CD4-positive, CD25-positive, alpha-beta regulatory T cell (primary cell): ENCODE data around the gene C1orf122. TPM values are rescaled to one million over a fixed set of nuclear protein-coding genes. Genes with fewer than 3 reads are reported as not detected.

ENCODE experiments used
- ATAC-seq, 2 donors: fragments of 150-1000 bp; cut with Tn5 transposase; one replicate each; pipeline ENCODE4 v1.10.0; 2021; ENCODE audit warnings: low read depth in 2 of 2, moderate number of reproducible peaks in 2 of 2, moderate library complexity in 1 of 2
- DNase-seq, 3 donors: peaks; one replicate each; pipeline versions ENCODE4 v3.0.0 to v3.0.0-alpha.2; 2012 to 2022; ENCODE audit warnings: mixed read lengths in 1 of 3
- H3K27ac ChIP-seq: one replicate; pipeline ENCODE4 v1.7.0; 2013; ENCODE audit warnings: mild to moderate bottlenecking, low read length; ENCODE audit not compliant: insufficient read depth, poor library complexity, severe bottlenecking
- H3K27me3 ChIP-seq: one replicate; pipeline ENCODE4 v1.7.0; 2013; ENCODE audit warnings: low read length; ENCODE audit not compliant: control insufficient read depth, insufficient read depth
- H3K36me3 ChIP-seq: one replicate; pipeline ENCODE4 v1.7.0; 2013; ENCODE audit warnings: mild to moderate bottlenecking, low read length, moderate library complexity; ENCODE audit not compliant: control insufficient read depth, insufficient read depth
- H3K4me1 ChIP-seq: 2 replicates; pipeline ENCODE4 v1.7.0; 2013; ENCODE audit warnings: mild to moderate bottlenecking, low read length; ENCODE audit not compliant: insufficient read depth, control insufficient read depth, poor library complexity, severe bottlenecking
- H3K4me3 ChIP-seq: one replicate; pipeline ENCODE4 v1.7.0; 2013; ENCODE audit warnings: low read depth, mild to moderate bottlenecking, low read length, moderate library complexity
- H3K9me3 ChIP-seq, 2 experiments: 1 replicate in 1 of 2; 2 replicates in 1 of 2; pipeline ENCODE4 v1.7.0; 2013; ENCODE audit warnings: low read length in 2 of 2, mild to moderate bottlenecking in 1 of 2, moderate library complexity in 1 of 2; ENCODE audit not compliant: control insufficient read depth in 2 of 2
- H3K27ac Mint-ChIP-seq, 3 donors: one replicate each; pipeline ENCODE4 v1.8.0; 2020 to 2022; ENCODE audit warnings: mild to moderate bottlenecking in 3 of 3, mixed read lengths in 3 of 3, moderate library complexity in 2 of 3
- H3K27me3 Mint-ChIP-seq: one replicate; pipeline ENCODE4 v1.8.0; 2022; ENCODE audit warnings: mild to moderate bottlenecking, mixed read lengths
- H3K36me3 Mint-ChIP-seq: one replicate; pipeline ENCODE4 v1.8.0; 2020; ENCODE audit warnings: mixed read lengths
- H3K4me1 Mint-ChIP-seq, 4 donors: one replicate each; pipeline ENCODE4 v1.8.0; 2020 to 2022; ENCODE audit warnings: mixed read lengths in 4 of 4, mild to moderate bottlenecking in 1 of 4
- H3K4me3 Mint-ChIP-seq, 4 donors: one replicate each; pipeline ENCODE4 v1.8.0; 2020 to 2022; ENCODE audit warnings: mild to moderate bottlenecking in 4 of 4, mixed read lengths in 4 of 4, moderate library complexity in 3 of 4
- H3K9me3 Mint-ChIP-seq, 7 donors: one replicate each; pipeline ENCODE4 v1.8.0; 2020 to 2022; ENCODE audit warnings: mixed read lengths in 7 of 7, mild to moderate bottlenecking in 3 of 7, moderate library complexity in 2 of 7
- polyA plus RNA-seq, 4 donors: library from polyadenylated mRNA; unstranded; fragments of 300-500 nt; fragmentation: Illumina TruSeq; gene quantifications; one replicate each; pipeline ENCODE4 v1.2.3, GENCODE V29; 2021
- total RNA-seq: library from RNA; stranded (reverse); gene quantifications from one replicate; pipeline ENCODE4 v1.2.3, GENCODE V29; 2022

Gene C1orf122
- total and polyA plus RNA-seq, 5 donors from 2014 or later, result 13.7 to 31.9 (median 25.6) TPM

DNA sequence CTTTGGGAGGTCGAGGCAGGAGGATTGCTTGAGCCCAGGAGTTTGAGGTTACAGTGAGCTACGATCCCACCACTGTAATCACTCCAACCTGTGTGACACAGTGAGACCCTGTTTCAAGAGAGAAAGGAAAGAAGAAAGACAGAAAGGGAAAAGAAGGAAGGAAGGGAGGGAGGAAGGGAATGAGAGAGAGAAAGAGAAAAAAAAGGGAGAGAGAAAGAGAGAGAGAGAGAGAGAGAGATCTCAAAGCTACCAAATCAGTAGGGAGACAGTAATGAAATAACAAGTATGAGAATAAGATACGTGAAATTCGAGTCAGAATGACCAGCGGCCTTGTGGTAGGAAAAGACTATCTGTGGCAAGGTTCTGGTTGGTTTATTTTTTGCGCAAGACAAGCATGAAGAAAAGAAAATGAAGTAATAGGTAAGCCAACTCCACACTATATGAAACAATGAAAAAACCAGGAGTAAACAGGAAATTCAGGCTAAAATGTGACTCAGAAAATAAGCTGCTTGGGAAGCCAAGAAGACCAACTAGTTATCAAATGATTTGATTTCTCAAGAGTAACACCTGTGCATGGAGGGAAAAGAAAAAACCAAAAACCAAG, 42.9 kb downstream of the C1orf122 start:
- H3K27ac Mint-ChIP-seq, result no peak overlapping the region
- Histone ChIP-seq H3K27ac (no peak overlapping the region), H3K9me3 (no peaks in the 10 kb centered on the region), H3K36me3 (peaks cover 13% of the 10 kb centered on the region), H3K4me1 (peaks cover 42% of the 10 kb centered on the region), H3K27me3 (no peaks in the 10 kb centered on the region), H3K4me3 (no peak overlapping the region)
- no peaks in the 10 kb centered on the region for H3K9me3 Mint-ChIP-seq
- H3K27me3 Mint-ChIP-seq, result no peaks in the 10 kb centered on the region
- no peak for ATAC-seq
- peaks cover 28 to 56% (median 43%) of the 10 kb centered on the region in 4 donors for H3K4me1 Mint-ChIP-seq
- no peak overlapping the region for H3K4me3 Mint-ChIP-seq
- peaks cover 21% of the 10 kb centered on the region for H3K36me3 Mint-ChIP-seq
- DNase-seq, result no peak

DNA sequence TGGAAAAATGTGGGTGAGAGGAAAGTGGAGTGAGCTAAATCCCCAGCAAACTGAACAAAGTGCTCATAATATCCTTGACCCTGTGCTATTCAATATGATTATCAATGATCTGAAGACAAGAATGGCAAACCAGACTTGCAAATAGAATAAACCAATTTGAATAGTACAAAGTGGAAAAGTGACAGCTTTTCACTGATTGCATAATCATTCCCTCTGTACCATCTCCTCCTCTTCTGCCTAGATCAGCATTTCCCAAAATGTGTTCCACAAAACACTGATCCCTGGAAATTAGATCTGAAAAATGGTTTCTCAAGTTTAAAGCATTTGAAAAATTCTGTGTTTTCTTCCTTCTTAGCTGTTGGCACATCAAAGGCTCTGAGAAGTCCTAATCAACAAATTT, 43.7 kb downstream of the C1orf122 start:
- Histone ChIP-seq H3K27ac (no peak overlapping the region), H3K27me3 (no peaks in the 10 kb centered on the region), H3K4me3 (no peak overlapping the region), H3K36me3 (peaks cover 10% of the 10 kb centered on the region), H3K9me3 (no peaks in the 10 kb centered on the region), H3K4me1 (peaks cover 41% of the 10 kb centered on the region)
- ATAC-seq (no peak), DNase-seq (no peak)
- Mint-ChIP-seq H3K27ac (no peak overlapping the region), H3K9me3 (no peaks in the 10 kb centered on the region), H3K4me3 (no peak overlapping the region), H3K36me3 (peaks cover 15% of the 10 kb centered on the region), H3K27me3 (no peaks in the 10 kb centered on the region), H3K4me1 (peaks cover 23 to 53% (median 36%) of the 10 kb centered on the region in 4 donors)

DNA sequence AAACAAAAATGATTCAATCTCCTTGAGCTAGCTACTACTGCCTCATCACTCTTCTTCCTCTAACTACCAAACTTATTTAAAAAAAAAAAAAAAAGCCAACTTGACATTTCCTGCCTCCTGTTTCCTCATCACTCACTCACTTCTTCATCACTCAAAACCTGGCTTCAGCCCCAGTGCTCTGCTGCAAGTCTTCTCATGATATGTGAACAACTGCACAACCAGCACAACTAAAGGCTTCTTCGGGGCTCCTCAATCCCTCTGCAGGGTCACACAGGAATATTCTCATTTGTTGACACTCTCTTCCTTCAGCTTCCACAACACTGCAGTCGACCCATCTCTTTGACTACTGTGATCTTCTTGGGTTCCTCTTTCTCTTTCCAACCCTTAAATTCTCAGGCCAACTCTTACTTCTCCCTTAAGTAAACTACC, 44.2 kb downstream of the C1orf122 start:
- ATAC-seq (no peak), DNase-seq (peak in 1 of 3 donors; percentile 33)
- H3K27me3 Mint-ChIP-seq, result no peaks in the 10 kb centered on the region
- Histone ChIP-seq H3K27ac (peak overlapping the region; percentile 34), H3K36me3 (peaks cover 13% of the 10 kb centered on the region), H3K9me3 (no peaks in the 10 kb centered on the region), H3K4me3 (no peak overlapping the region), H3K4me1 (peaks cover 36% of the 10 kb centered on the region), H3K27me3 (no peaks in the 10 kb centered on the region)
- no peak overlapping the region for H3K27ac Mint-ChIP-seq
- H3K36me3 Mint-ChIP-seq, result peaks cover 17% of the 10 kb centered on the region
- no peaks in the 10 kb centered on the region for H3K9me3 Mint-ChIP-seq
- no peak overlapping the region for H3K4me3 Mint-ChIP-seq
- peaks cover 17 to 51% (median 31%) of the 10 kb centered on the region in 4 donors for H3K4me1 Mint-ChIP-seq

DNA sequence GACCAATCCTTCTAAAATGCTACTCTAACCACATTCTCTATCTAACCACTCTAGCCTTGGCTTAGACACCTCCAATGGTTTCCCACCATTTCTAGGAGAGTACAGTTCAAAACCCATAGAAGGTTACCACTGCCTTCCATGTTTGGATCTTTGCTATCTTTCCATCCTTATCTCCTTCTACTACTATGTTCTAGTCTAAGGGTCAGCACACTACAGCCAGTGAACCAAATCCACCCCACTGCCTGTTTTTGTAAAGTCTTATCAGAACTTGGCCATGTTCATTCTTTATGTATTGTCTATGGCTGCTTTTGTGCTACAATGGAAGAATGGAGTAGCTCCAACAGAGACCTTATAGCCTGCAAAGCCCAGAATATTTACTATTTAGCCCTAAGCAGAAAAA, 45.6 kb downstream of the C1orf122 start:
- H3K4me1 ChIP-seq, result peaks cover 37% of the 10 kb centered on the region
- no peaks in the 10 kb centered on the region for H3K27me3 Mint-ChIP-seq
- H3K4me1 Mint-ChIP-seq, result peaks cover 10 to 53% (median 33%) of the 10 kb centered on the region in 4 donors
- H3K9me3 Mint-ChIP-seq, result no peaks in the 10 kb centered on the region
- H3K36me3 Mint-ChIP-seq, result peaks cover 25% of the 10 kb centered on the region
- ATAC-seq, result no peak
- no peak overlapping the region for H3K4me3 ChIP-seq
- H3K27me3 ChIP-seq, result no peaks in the 10 kb centered on the region
- peak overlapping the region in 1 of 3 donors; percentile 16 for H3K27ac Mint-ChIP-seq
- no peaks in the 10 kb centered on the region for H3K9me3 ChIP-seq
- H3K4me3 Mint-ChIP-seq, result peak overlapping the region in 2 of 4 donors; percentile 4 to 5
- DNase-seq, result no peak
- no peak overlapping the region for H3K27ac ChIP-seq
- peaks cover 17% of the 10 kb centered on the region for H3K36me3 ChIP-seq

DNA sequence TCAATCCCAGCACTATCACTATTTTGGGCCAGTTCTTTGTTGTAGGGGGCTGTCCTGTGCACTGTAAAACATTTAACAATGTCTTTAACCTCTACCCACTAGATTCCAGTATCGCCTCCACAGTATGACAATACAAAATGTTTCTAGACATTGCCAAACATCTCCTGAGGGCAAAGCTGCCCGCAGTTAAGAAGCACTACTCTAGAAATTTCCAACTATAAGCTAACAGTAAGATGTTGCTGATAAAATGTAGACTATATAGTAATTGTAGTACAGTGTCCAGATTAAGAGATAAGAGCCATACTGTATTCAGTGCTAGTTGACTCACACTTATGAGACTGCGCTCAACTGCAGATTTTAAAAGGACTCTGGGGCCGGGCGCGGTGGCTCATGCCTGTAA, 46.8 kb downstream of the C1orf122 start:
- H3K4me1 ChIP-seq, result peaks cover 48% of the 10 kb centered on the region
- Mint-ChIP-seq H3K36me3 (peaks cover 25% of the 10 kb centered on the region), H3K27ac (no peak overlapping the region)

More for the DNA sequence above, 46.8 kb downstream of the C1orf122 start:
- Histone ChIP-seq H3K36me3 (peaks cover 17% of the 10 kb centered on the region), H3K4me3 (no peak overlapping the region), H3K27me3 (no peaks in the 10 kb centered on the region), H3K9me3 (no peaks in the 10 kb centered on the region), H3K27ac (no peak overlapping the region)
- ATAC-seq, result no peak
- peaks cover 5 to 53% (median 33%) of the 10 kb centered on the region in 4 donors for H3K4me1 Mint-ChIP-seq
- H3K27me3 Mint-ChIP-seq, result no peaks in the 10 kb centered on the region
- peak overlapping the region in 1 of 4 donors; percentile 77 for H3K4me3 Mint-ChIP-seq
- DNase-seq, result no peak
- no peaks in the 10 kb centered on the region for H3K9me3 Mint-ChIP-seq

Other genes starting within 250 kb of the C1orf122 start
- gene GNL2, start 211.9 kb upstream of the C1orf122 start, total RNA-seq, result 58.9 TPM
- gene GNL2, start 211.9 kb upstream of the C1orf122 start, polyA plus RNA-seq, result 10 to 100 TPM; 37.3 to 46.5 (median 42.9) TPM
- gene RSPO1, start 172.9 kb upstream of the C1orf122 start, total RNA-seq, result not detected
- not detected for gene RSPO1, start 172.9 kb upstream of the C1orf122 start, polyA plus RNA-seq
- gene CDCA8, start 115.3 kb upstream of the C1orf122 start, total RNA-seq, result 1.3 TPM
- gene CDCA8, start 115.3 kb upstream of the C1orf122 start, polyA plus RNA-seq, result 1 to 10 TPM; 2.5 to 3.7 (median 3.1) TPM
- not detected for gene EPHA10, start 42.7 kb upstream of the C1orf122 start, total RNA-seq
- not detected for gene EPHA10, start 42.7 kb upstream of the C1orf122 start, polyA plus RNA-seq
- gene MANEAL, start 13.9 kb upstream of the C1orf122 start, total RNA-seq, result 0.69 TPM
- 1 to 10 TPM in 3 of 4 donors, under 1 TPM in 1; 0.87 to 2.4 (median 1.5) TPM for gene MANEAL, start 13.9 kb upstream of the C1orf122 start, polyA plus RNA-seq
- 28.2 TPM for gene YRDC, start 418 bp downstream of the C1orf122 start, total RNA-seq
- gene YRDC, start 418 bp downstream of the C1orf122 start, polyA plus RNA-seq, result 10 to 100 TPM; 17.3 to 26.6 (median 19.8) TPM
- 34.1 TPM for gene MTF1, start 51.8 kb downstream of the C1orf122 start, total RNA-seq
- gene MTF1, start 51.8 kb downstream of the C1orf122 start, polyA plus RNA-seq, result 10 to 100 TPM; 16.3 to 22.9 (median 18.7) TPM
- 23.8 TPM for gene INPP5B, start 139.3 kb downstream of the C1orf122 start, total RNA-seq
- gene INPP5B, start 139.3 kb downstream of the C1orf122 start, polyA plus RNA-seq, result 10 to 100 TPM; 15.4 to 21.1 (median 18.5) TPM
- 47.6 TPM for gene SF3A3, start 182.2 kb downstream of the C1orf122 start, total RNA-seq
- gene SF3A3, start 182.2 kb downstream of the C1orf122 start, polyA plus RNA-seq, result 100 to 1,000 TPM in 3 of 4 donors, 10 to 100 TPM in 1; 90.6 to 118 (median 105) TPM
- 4.6 TPM for gene FHL3, start 197.7 kb downstream of the C1orf122 start, total RNA-seq
- 10 to 100 TPM; 11.2 to 20.8 (median 13.3) TPM for gene FHL3, start 197.7 kb downstream of the C1orf122 start, polyA plus RNA-seq
- gene UTP11, start 204.9 kb downstream of the C1orf122 start, total RNA-seq, result 12.3 TPM
- gene UTP11, start 204.9 kb downstream of the C1orf122 start, polyA plus RNA-seq, result 10 to 100 TPM; 21.0 to 31.1 (median 24.9) TPM
- 1.7 TPM for gene POU3F1, start 239.0 kb downstream of the C1orf122 start, total RNA-seq
- gene POU3F1, start 239.0 kb downstream of the C1orf122 start, polyA plus RNA-seq, result under 1 TPM; 0.11 to 0.49 (median 0.32) TPM